ENCODE measurements around the gene WFDC6.
"Not testable (repeated sequence)": the region's sequence is repeated elsewhere in the genome, so short reads cannot be mapped to it uniquely, and the experiment has no call there.

Gene WFDC6

GRCh38 chr20:45539382-45539781 lies at the start of gene WFDC6:
Gene WFDC6, minus strand, starts transcription at chr20:45539482. Its CDS starts 75 bp downstream, at chr20:45539407.
- TF ChIP-seq CTCF (IDR thresholded peaks at IDR 0.05; ENCODE audit: extremely low read depth, insufficient read depth, missing control alignments), result no peak
- DNase-seq (ENCODE audit: low spot score), result no peak
- in situ Hi-C loops (cut with MboI; ENCODE audit: low pct_unique_long_range_greater_than_20kb, low sequenced_read_pairs, unreplicated experiment), result no loop called here

DNA sequence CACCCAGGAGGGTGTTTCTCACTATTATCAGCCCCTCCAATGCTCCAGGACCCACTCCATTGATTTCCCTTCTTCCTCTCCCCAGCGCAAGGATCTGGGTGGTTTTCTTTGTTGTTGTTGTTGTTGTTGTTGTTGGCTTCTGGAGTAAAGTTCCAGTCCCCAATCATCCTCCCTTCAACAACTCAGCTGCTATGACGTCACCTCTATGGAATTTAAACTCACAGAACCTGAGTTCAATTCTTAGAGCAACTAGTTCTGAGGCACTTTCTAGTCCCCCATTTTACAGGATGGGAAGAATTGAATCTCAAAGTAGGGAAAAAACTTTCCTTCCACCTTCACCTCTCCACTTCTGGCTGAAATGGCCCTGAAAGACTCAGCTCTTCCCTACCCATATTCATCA lies 49.5 kb upstream of the WFDC6 start:
- DNase-seq (ENCODE audit: low spot score), result no peak
- in situ Hi-C loops (cut with MboI; ENCODE audit: low pct_unique_long_range_greater_than_20kb, low sequenced_read_pairs, unreplicated experiment), result loop anchor here (25.0 kb wide), 1 partner anchor 174 kb away; no protein-coding TSS in a partner anchor
- TF ChIP-seq CTCF (IDR thresholded peaks at IDR 0.05; ENCODE audit: extremely low read depth, insufficient read depth, missing control alignments), result no peak

DNA sequence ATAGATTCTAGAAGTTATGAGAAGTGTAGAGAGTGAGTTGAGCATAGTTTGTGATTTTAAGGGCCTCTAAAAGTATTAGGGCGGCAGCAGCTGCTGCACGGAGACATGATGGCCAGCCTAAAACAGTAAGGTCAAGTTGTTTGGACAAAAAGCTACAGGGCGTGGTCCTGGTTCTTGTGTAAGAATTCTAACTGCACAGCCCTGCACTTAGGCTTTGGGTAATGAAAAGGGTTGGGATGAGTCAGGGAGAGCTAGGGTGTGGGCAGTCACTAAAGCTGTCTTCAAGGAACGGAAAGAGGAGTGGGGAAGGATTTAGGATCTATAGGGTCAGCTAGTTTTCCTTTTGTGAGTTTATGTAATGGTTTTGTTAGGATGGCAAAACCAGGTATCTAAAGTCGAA lies 46.7 kb upstream of the WFDC6 start:
- in situ Hi-C loops (cut with MboI; ENCODE audit: low pct_unique_long_range_greater_than_20kb, low sequenced_read_pairs, unreplicated experiment), result loop anchor here (25.0 kb wide), 1 partner anchor 176 kb away; no protein-coding TSS in a partner anchor

GRCh38 chr20:45584294-45584693 lies 45.0 kb upstream of the WFDC6 start:
- not testable (repeated sequence) for DNase-seq (ENCODE audit: low spot score)
- in situ Hi-C loops (cut with MboI; ENCODE audit: low pct_unique_long_range_greater_than_20kb, low sequenced_read_pairs, unreplicated experiment), result loop anchor here (25.0 kb wide), 1 partner anchor 178 kb away; no protein-coding TSS in a partner anchor

More for the DNA sequence above, 46.7 kb upstream of the WFDC6 start:
- DNase-seq (ENCODE audit: low spot score), result not testable (repeated sequence)

DNA sequence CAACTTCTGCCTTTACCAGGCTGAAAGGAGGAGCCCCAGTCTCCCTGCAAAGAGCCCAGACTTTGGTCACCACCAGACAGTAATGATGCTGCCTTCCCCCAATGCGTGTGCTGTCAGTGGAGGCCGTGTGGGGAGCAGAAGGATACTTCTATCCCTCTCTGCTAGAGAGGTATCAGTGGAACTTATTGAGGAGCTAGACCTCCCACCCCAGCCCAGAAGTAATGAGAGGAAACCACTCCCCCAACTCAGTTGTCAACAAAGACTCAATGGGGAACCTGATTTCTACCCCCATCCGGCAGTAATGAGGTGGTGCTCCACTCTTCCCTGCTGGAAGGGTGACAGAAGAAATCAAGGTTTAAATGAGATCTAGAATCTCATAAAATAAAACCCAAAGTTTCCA lies 44.2 kb upstream of the WFDC6 start:
- no peak for TF ChIP-seq CTCF (IDR thresholded peaks at IDR 0.05; ENCODE audit: extremely low read depth, insufficient read depth, missing control alignments)
- DNase-seq (ENCODE audit: low spot score), result no peak
- in situ Hi-C loops (cut with MboI; ENCODE audit: low pct_unique_long_range_greater_than_20kb, low sequenced_read_pairs, unreplicated experiment), result loop anchor here (25.0 kb wide), 1 partner anchor 179 kb away; no protein-coding TSS in a partner anchor

DNA sequence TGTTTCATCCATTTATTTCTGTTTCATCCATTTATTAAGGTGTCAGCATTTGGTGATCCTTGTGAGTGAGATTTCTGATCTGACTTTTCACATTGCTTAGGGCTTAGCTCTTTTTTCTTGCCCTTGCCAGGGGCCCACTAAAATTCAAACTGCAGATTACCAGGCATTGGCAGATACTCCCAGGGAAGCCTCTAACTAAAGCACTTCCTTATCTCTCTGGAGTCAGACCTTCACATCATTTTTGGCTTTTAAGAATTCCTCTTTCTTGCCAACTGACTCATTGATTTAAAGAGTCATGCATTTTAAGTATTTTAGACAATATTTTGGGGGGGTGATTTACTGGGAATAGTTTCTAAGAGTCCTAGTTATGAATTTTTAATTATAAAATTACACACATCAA lies 42.4 kb upstream of the WFDC6 start:
- in situ Hi-C loops (cut with MboI; ENCODE audit: low pct_unique_long_range_greater_than_20kb, low sequenced_read_pairs, unreplicated experiment), result loop anchor here (25.0 kb wide), 1 partner anchor 181 kb away; no protein-coding TSS in a partner anchor

DNA sequence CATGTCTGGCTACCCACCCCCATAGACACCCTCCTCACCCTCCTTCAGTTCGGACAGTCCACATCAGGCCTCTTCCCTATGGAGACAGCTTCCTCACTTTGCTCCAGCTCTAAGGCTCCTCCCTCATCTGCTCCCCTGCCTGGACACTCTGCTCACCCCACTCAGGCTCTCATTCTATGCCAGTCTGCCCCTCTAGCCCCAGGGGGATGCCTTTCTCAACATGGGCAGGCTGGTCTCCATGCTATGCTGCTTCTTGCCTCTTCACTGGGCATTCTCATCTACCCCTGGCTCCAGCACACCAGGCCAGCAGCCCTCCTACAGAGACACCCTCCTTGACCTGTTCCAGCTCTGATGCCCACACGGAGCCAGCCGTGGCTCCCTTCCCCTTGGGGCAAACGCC lies 39.9 kb upstream of the WFDC6 start, which contains the start of gene WFDC8:
WFDC8 (minus strand) TSS at position 101 of the 400 bp plus-strand sequence; CDS start at position 64, 37 bp downstream.
- DNase-seq (ENCODE audit: low spot score), result no peak
- in situ Hi-C loops (cut with MboI; ENCODE audit: low pct_unique_long_range_greater_than_20kb, low sequenced_read_pairs, unreplicated experiment), result loop anchor here (25.0 kb wide), 1 partner anchor 183 kb away; no protein-coding TSS in a partner anchor
- no peak for TF ChIP-seq CTCF (IDR thresholded peaks at IDR 0.05; ENCODE audit: extremely low read depth, insufficient read depth, missing control alignments)

More for the DNA sequence above, 42.4 kb upstream of the WFDC6 start:
- no peak for DNase-seq (ENCODE audit: low spot score)
- TF ChIP-seq CTCF (IDR thresholded peaks at IDR 0.05; ENCODE audit: extremely low read depth, insufficient read depth, missing control alignments), result no peak
